Activated naive CD8-positive, alpha-beta T cell treated with anti-CD3 and anti-CD28 coated beads, Interleukin-2, amount 50 U/mL, for 16 hours (primary cell): ENCODE results near the gene PPP2R2D.
"Not testable (repeated sequence)": the region's sequence is repeated elsewhere in the genome, so short reads cannot be mapped to it uniquely, and the experiment has no call there.

Experiments
- DNase-seq: peaks from one replicate; pipeline ENCODE4 v3.0.0-alpha.2; 2020; ENCODE audit warnings: low read depth, low spot score

The PPP2R2D gene

GRCh38 chr10:131975796-131976195, 75.0 kb downstream of the PPP2R2D start:
- no peak for DNase-seq

DNA sequence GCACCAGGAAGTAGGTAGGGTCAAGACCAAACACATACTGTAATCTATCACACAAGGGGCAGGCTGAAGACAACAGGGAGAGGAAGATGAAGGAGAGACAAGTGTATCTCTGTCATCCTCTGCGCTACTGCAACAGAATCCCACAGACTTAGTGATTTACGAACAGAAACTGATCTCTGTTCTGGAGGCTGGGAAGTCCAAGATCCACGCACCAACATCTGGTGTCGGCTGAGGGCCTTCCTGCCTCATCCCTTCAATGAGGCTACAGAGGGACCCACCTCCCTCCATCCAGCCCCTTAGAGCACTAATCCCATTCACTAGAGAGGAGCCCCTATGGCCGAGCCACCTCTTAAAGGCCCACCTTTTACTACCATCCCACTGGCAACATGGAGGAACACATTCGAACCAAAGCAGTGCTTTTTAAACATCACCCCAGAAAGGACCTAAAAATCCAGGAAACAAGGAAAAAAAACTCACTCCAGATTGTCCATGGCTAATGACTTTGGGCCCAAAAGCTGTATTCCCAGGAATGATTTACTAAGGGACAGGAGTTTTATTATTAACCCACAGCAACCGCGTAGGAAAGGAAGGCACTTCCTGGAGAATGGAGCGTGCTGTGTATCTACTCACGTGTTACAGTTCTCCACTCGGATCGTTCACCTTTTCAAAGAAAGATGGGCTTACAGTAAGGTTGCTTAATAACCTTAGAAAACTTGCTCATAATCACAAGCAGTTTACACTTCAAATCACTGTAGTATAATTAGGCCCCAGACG, 76.7 kb downstream of the PPP2R2D start:
- no peak for DNase-seq

DNA sequence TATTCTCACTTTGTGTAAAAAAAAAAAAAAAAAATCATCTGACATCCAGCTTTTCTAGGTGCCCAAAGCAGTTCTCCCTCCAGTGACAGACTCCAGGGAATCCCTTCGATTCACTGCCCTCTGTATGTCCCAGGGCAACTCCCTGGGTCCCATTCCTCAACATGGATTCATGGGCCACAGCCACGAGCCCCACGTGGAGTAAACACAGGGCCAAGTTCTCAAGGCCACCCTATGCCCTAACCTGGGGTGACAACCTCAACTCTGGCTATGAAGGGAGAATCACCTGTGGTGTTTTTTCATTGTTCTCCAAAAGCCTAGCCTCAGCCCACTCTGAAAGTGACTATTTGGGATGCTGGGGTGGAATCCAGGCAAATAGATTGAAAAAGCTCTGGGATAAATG, 77.6 kb downstream of the PPP2R2D start:
- DNase-seq: no peak

- no peak for DNase-seq
Measured at GRCh38 chr10:131978851-131979250, 78.0 kb downstream of the PPP2R2D start.

DNA sequence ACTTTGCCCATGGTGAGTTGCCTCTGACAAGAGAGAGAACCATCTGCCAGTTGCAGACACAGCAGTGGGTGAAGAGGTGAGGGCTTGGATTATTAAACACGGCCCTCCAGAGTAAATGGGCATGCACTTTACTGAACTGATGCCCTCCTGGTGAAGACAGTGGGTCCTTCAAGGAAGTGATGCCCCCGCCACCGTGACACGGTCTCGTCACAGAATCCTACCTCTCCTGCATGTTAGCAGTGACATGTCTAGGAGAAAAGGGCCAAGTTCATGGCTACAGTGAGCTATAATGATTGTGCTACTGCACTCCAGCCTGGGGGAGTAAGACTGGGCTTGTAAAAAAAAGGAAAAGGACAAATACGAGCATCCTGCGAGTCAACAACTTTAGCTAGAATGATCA, 78.5 kb downstream of the PPP2R2D start:
- no peak for DNase-seq

DNA sequence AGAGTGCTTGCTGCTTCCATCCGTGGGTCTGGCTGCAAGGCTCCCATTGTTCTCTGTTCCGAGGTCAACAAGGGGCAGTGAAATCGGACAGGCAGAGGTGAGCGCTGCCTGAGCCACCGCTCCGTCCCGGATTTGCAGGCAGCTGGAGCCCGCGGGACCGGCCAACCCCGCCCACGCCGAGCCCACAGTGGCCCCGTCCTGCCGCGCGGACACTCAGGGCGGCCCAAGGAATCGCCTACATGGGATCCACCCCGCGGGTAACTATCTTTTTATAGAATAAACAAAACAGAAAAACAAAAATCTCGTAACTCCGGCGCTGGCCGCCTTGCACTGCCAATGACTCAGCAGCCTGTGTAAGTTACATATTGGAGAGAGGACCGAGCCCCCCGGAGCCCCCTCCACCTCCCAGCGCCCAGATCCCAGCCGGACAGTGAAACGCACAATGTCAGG, 79.0 kb downstream of the PPP2R2D start:
- DNase-seq: no peak

DNA sequence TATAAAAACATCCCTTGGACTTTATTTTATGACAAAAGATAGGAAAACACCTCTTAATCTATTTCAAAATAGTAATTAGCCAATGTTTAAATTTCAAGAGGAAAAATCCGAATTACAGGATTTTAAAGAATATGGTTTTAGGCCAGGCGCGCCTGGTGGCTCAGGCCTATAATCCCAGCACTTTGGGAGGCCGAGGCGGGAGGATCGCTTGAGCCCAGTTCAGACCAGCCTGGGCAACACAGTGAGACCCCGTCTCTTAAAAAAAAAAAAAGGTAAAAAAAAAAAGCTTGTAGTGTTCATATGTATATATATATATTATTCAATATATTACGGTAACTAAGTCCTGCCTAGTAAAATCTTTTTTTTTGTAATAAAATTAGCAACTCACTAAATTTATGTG, 79.5 kb downstream of the PPP2R2D start:
- no peak for DNase-seq

DNA sequence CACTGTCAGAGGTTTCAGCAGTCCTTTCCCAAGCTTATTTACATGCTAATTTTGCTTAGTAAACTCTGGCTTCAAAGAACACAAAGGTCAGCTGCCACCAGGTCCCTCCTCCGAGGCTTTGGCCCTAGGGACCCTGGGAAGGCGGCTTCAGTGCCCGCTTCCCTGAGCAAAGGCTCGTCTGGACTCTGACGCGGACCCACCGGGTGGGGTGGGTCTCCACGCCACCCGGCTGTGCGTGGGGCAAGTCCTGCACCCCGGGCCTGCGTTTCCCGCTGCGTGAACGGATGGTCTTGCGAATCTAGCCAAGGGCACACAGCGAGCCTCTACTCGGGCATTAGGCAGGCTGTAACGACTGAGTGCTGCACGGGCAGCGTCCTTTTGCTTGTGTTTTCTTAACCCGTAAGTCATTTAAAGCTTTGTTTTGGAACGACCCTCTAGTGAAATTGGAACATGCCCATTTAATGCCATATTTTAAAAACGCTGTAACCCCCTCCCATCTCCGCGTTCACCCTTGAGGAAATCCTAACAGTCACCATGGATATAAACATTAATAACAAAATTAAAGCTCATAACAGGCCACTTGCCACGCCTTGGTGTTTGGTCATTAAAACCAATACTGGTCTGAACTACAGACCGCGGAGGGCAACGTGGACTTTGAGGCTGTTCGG, 80.1 kb downstream of the PPP2R2D start:
- no peak for DNase-seq

DNA sequence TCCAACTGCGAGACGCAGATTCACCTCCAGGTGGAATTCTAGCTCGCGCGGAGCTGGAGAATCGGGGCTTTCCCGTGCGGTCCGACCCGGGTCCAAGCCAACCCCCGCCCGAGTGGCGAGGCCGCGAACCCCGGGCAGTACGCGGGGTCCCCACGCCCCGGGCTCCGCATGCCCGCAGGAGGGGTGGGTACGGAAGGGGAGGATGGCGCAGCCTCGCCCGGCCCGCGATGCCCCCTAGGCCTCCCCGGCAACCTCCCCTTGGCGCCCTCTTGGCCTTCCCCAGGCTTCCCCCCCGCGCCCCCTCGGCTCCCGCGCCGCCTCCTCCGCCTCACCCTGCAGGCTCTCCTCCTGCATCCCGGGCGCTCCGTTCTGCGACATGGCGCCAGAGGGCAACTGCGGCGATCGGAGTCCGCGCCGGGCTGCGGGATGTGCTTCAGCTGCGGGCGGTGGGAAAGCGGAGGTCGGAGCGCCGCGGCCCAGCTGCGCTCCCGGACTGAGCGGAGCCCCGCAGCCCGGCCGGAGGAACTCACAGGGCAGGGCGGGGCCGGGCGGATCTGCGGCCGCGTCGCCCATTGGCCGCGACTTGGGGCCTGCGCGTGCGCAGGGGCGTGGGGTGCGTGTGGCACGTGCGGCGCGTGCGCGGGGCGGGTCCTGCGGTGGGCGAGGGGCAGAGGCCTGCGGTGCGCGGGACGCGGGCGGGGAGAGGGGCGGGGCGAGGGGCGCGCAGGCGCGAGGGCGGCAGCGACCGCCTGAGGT, 80.8 kb downstream of the PPP2R2D start, which contains the start of gene BNIP3:
Gene BNIP3, minus strand, starts transcription at position 495 of the 756 bp plus-strand sequence. Its CDS starts 117 bp downstream, at position 378.
- DNase-seq: peak; percentile 93

DNA sequence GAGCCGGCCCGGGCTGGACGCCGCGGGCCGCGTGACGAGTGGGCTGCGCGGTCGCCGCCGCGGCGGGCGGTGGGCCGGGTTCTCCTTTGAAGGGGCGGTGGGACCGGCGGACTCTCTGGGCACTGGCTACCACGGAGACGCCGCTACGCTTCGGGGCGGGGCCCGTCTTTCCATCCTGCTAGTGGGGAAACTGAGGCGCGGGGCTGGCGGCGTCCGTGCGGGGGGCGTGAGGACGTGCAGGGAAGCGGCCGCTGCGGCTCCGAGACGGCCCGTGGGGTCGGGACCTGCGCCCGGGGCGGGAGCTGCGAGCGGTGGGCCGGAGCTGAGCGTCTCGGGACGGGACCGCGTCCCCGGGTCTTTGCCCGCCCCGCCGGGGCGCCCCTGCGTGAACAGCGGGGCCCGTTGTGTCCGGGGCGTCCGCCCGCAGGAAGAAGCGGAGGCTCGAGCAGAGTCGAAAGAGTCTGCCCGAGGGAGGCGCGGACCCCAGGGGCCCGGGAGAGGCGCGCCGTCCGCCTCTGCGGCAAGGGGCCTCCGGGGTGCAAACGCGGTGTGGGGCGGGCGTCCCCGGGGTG, 81.5 kb downstream of the PPP2R2D start:
- DNase-seq: no peak

DNA sequence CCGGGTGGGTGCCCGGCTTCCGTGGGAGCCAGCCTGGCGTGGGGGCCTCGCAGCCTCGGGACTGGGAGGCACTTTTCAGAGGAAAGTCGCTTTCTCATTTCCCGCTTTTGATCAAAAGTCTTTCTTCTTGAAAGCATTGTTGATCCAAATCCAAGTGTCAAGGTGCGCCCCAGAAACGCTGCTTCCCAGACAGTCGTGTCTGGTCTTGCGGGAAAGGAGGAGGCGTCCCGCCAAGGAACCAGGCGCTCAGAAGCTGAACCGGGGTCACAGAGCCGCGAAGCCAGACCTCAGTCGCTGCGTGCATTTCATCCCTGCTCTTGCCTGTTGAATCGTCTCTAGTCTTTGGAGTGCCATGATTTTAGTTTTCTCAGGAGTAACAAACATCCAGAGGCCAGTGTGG, 82.0 kb downstream of the PPP2R2D start:
- no peak for DNase-seq

GRCh38 chr10:131983780-131984179, 83.0 kb downstream of the PPP2R2D start:
- DNase-seq: no peak

- not testable (repeated sequence) for DNase-seq
Measured at GRCh38 chr10:131986851-131987250, 86.0 kb downstream of the PPP2R2D start.

DNA sequence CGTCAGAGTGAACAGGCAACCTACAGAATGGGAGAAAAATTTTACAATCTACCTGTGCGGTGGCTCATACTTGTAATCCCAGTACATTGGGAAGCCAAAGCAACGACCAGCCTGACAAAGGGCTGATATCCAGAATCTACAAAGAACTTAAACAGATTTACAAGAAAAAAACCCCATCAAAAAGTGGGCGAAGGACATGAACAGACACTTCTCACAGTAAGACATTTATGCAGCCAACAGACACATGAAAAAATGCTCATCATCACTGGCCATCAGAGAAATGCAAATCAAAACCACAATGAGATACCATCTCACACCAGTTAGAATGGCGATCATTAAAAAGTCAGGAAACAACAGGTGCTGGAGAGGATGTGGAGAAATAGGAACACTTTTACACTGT, 86.5 kb downstream of the PPP2R2D start:
- DNase-seq: not testable (repeated sequence)

- DNase-seq: not testable (repeated sequence)
Measured at GRCh38 chr10:131987786-131988185, 87.0 kb downstream of the PPP2R2D start.

GRCh38 chr10:131991726-131992125, 90.9 kb downstream of the PPP2R2D start:
- DNase-seq: no peak

GRCh38 chr10:131993275-131993674, 92.5 kb downstream of the PPP2R2D start:
- DNase-seq: no peak

DNA sequence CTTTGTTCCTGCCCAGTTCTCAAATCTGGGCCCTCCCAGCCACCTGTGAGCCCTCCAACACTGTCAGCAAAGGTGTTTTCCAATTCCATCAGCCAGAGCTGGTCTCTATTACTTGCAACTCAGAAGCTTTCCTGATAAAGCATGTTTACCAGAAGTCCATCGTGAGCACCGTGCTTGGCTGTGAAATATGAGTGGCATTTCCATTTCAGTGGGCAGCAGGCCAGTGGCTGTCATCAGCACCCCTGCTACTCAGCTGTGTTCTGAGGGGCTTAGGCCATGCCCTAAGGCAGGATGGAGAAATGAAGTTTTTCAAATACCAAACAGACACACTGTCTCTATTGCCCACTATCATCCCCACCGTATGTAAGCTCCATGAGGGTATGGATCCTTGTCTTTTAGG, 93.6 kb downstream of the PPP2R2D start:
- no peak for DNase-seq

GRCh38 chr10:131996466-131997365, 95.9 kb downstream of the PPP2R2D start:
- DNase-seq: no peak

DNA sequence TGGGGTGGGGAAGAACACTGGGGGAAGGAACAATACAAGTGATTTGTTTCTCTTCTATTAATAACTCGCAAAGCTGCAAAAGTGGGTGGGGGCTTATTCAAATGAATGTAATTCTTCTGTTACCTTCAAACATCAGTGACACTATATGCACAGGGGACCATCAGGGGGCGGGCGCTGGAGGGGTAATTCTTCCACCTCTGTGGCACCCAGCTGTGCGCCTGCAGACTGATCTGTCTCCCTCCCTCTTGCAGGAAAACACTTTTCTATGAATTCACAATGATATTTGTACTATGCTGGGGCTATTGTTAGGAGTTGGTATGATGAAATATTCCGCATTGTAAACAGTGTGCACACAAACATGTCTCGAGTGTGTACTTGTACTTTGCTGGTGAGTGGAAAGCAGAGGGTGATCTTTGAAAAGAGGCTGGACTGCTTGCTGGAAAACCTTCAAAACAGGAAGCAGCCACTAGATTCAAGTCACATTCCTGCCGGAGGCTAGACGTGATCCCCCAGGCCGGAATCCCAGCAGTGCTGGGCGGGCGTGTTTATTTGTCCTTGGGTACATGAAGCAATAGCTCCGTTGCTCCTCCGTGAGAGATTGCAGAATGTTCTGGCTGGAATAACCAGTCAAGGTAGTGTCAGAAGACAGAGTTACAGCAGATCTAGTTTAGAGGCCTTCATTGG, 96.7 kb downstream of the PPP2R2D start:
- no peak for DNase-seq
